SK-N-MC (cell line): ENCODE measurements around the gene STRADA.

Source experiments
- DNase-seq: peaks from one replicate; pipeline ENCODE4 v3.0.0-alpha.2; 2011; ENCODE audit warnings: low read depth, low spot score
- H3K27ac ChIP-seq: fragments of 200-600 bp; sonication (generic); 2 replicates; pipeline ENCODE4 v1.5.1; 2016; ENCODE audit warnings: mixed run types
- H3K36me3 ChIP-seq: fragments of 200-600 bp; sonication (generic); 2 replicates; pipeline ENCODE4 v1.6.1; 2017; ENCODE audit warnings: antibody characterized with exemption, low read length, mixed read lengths; ENCODE audit not compliant: insufficient read depth
- H3K4me3 ChIP-seq: fragments of 200-600 bp; sonication (generic); 2 replicates; pipeline ENCODE4 v1.5.1; 2016
- H3K9ac ChIP-seq: fragments of 200-600 bp; sonication (generic); 2 replicates; pipeline ENCODE4 v1.8.0; 2017; ENCODE audit warnings: mixed run types, mixed read lengths; ENCODE audit not compliant: insufficient read length
- H3K9me3 ChIP-seq: fragments of 200-600 bp; sonication (generic); 2 replicates; pipeline ENCODE4 v1.6.1; 2017; ENCODE audit warnings: low read depth, mild to moderate bottlenecking, antibody characterized with exemption, low read length, moderate library complexity, mixed read lengths
- EZH2 ChIP-seq: fragments of 200-600 bp; sonication (generic); IDR thresholded peaks from one replicate; pipeline ENCODE4 v1.6.1; 2017; ENCODE audit warnings: antibody characterized with exemption
- FOXP2 ChIP-seq: optimal IDR thresholded peaks from 2 replicates; pipeline ENCODE3; 2011; ENCODE audit warnings: mild to moderate bottlenecking, moderate library complexity; ENCODE audit not compliant: insufficient read depth; ENCODE audit errors: extremely low read length, control extremely low read depth
- POLR2AphosphoS5 ChIP-seq: IDR thresholded peaks from 2 replicates; pipeline ENCODE4 v1.6.1; 2012; ENCODE audit warnings: mild to moderate bottlenecking, low read depth, low read length, borderline replicate concordance

The STRADA gene

GRCh38 chr17:63762161-63763078 is 20.8 kb upstream of the STRADA start:
- H3K9me3 ChIP-seq = no peaks in the 10 kb centered on the region
- no peak overlapping the region for H3K4me3 ChIP-seq
- peak overlapping the region; percentile 60; the same call in 1 of the 2 replicates for H3K27ac ChIP-seq
- no peak overlapping the region for H3K9ac ChIP-seq
- no peak for TF ChIP-seq EZH2
- no peak for TF ChIP-seq FOXP2
- TF ChIP-seq POLR2AphosphoS5 = no peak
- DNase-seq = no peak
- H3K36me3 ChIP-seq = peaks cover 75% of the 10 kb centered on the region

- Histone ChIP-seq H3K4me3 (no peak overlapping the region), H3K9me3 (no peaks in the 10 kb centered on the region), H3K9ac (no peak overlapping the region), H3K27ac (no peak overlapping the region), H3K36me3 (peaks cover 86% of the 10 kb centered on the region)
- DNase-seq = no peak
- TF ChIP-seq EZH2 (no peak), FOXP2 (no peak), POLR2AphosphoS5 (no peak)
Observed at GRCh38 chr17:63760771-63761539, 19.4 kb upstream of the STRADA start.

- TF ChIP-seq EZH2 = no peak
- no peak for TF ChIP-seq FOXP2
- TF ChIP-seq POLR2AphosphoS5 = no peak
- Histone ChIP-seq H3K4me3 (no peak overlapping the region), H3K9ac (no peak overlapping the region), H3K36me3 (peaks cover 87% of the 10 kb centered on the region), H3K27ac (no peak overlapping the region), H3K9me3 (no peaks in the 10 kb centered on the region)
- DNase-seq = no peak
Observed at GRCh38 chr17:63758428-63758827, 16.8 kb upstream of the STRADA start.

GRCh38 chr17:63754046-63754445 is 12.4 kb upstream of the STRADA start:
- no peak overlapping the region for H3K27ac ChIP-seq
- TF ChIP-seq EZH2 (no peak), FOXP2 (no peak), POLR2AphosphoS5 (no peak)
- H3K36me3 ChIP-seq = peaks cover 82% of the 10 kb centered on the region
- no peak overlapping the region for H3K4me3 ChIP-seq
- H3K9ac ChIP-seq = no peak overlapping the region
- no peaks in the 10 kb centered on the region for H3K9me3 ChIP-seq
- no peak for DNase-seq

GRCh38 chr17:63753215-63753614 is 11.6 kb upstream of the STRADA start:
- no peak for DNase-seq
- no peak overlapping the region for H3K27ac ChIP-seq
- no peaks in the 10 kb centered on the region for H3K9me3 ChIP-seq
- peaks cover 82% of the 10 kb centered on the region for H3K36me3 ChIP-seq
- no peak for TF ChIP-seq EZH2
- no peak for TF ChIP-seq POLR2AphosphoS5
- no peak for TF ChIP-seq FOXP2
- no peak overlapping the region for H3K9ac ChIP-seq
- no peak overlapping the region for H3K4me3 ChIP-seq

GRCh38 chr17:63752707-63753106 is 11.1 kb upstream of the STRADA start:
- Histone ChIP-seq H3K36me3 (peaks cover 80% of the 10 kb centered on the region), H3K9me3 (no peaks in the 10 kb centered on the region), H3K27ac (no peak overlapping the region), H3K4me3 (no peak overlapping the region), H3K9ac (no peak overlapping the region)
- TF ChIP-seq EZH2 = no peak
- TF ChIP-seq FOXP2 = no peak
- DNase-seq = no peak

GRCh38 chr17:63751806-63752205 is 10.2 kb upstream of the STRADA start:
- no peak overlapping the region for H3K9ac ChIP-seq
- no peak for DNase-seq
- no peak overlapping the region for H3K4me3 ChIP-seq
- H3K27ac ChIP-seq = no peak overlapping the region
- no peaks in the 10 kb centered on the region for H3K9me3 ChIP-seq
- TF ChIP-seq POLR2AphosphoS5 (no peak), FOXP2 (no peak), EZH2 (no peak)
- H3K36me3 ChIP-seq = peaks cover 79% of the 10 kb centered on the region

GRCh38 chr17:63741143-63741407 is 524 bp downstream of the STRADA start:
- no peak for DNase-seq
- H3K9me3 ChIP-seq = no peaks in the 10 kb centered on the region
- peak overlapping the region; percentile 77 for H3K27ac ChIP-seq
- peak overlapping the region; percentile 94 for H3K4me3 ChIP-seq
- peaks cover 7% of the 10 kb centered on the region for H3K36me3 ChIP-seq
- no peak for TF ChIP-seq EZH2
- TF ChIP-seq POLR2AphosphoS5 = no peak
- no peak for TF ChIP-seq FOXP2
- H3K9ac ChIP-seq = peak overlapping the region; percentile 96
